ENCODE results near the gene CARD11. TPM values are rescaled to one million over a fixed set of nuclear protein-coding genes. Genes with fewer than 3 reads are reported as not detected.

The CARD11 gene
- polyA plus RNA-seq, 1 experiment: 1.2 TPM

- no peak for TF ChIP-seq CTCF (IDR thresholded peaks at IDR 0.05; ENCODE audit: low read depth, low read length)
- ChIA-PET POLR2A (interaction anchor here (0.7 kb wide), 1 partner anchor 157 kb away, joined by 5 read pairs; no protein-coding TSS in a partner anchor), CTCF (interaction anchor here (0.7 to 1.3 kb wide), 2 partner anchors 198 to 611 kb away, joined by 3 to 6 read pairs; no protein-coding TSS in a partner anchor)
- DNase-seq (ENCODE audit: low read depth, low spot score): peak; percentile 39
- Histone ChIP-seq H3K27ac (ENCODE audit: low read depth, low read length) (peak overlapping the region; percentile 52), H3K9me3 (ENCODE audit: control insufficient read depth, insufficient read depth, low read length) (no peaks in the 10 kb centered on the region), H3K27me3 (ENCODE audit: control insufficient read depth, insufficient read depth, low read length) (no peaks in the 10 kb centered on the region), H3K4me3 (ENCODE audit: low read depth, low read length) (no peak overlapping the region)
Measured at GRCh38 chr7:2956526-2957368, 86.9 kb downstream of the CARD11 start.

GRCh38 chr7:2956076-2956475 is 87.6 kb downstream of the CARD11 start:
- Histone ChIP-seq H3K27me3 (ENCODE audit: control insufficient read depth, insufficient read depth, low read length) (no peaks in the 10 kb centered on the region), H3K9me3 (ENCODE audit: control insufficient read depth, insufficient read depth, low read length) (no peaks in the 10 kb centered on the region), H3K4me3 (ENCODE audit: low read depth, low read length) (no peak overlapping the region), H3K27ac (ENCODE audit: low read depth, low read length) (no peak overlapping the region)
- TF ChIP-seq CTCF (IDR thresholded peaks at IDR 0.05; ENCODE audit: low read depth, low read length): no peak
- ChIA-PET CTCF (interaction anchor here (1.3 kb wide), 1 partner anchor 199 kb away, joined by 3 read pairs; no protein-coding TSS in a partner anchor), POLR2A (no interaction called here)
- no peak for DNase-seq (ENCODE audit: low read depth, low spot score)

- no peaks in the 10 kb centered on the region for H3K9me3 ChIP-seq (ENCODE audit: control insufficient read depth, insufficient read depth, low read length)
- no peak overlapping the region for H3K27ac ChIP-seq (ENCODE audit: low read depth, low read length)
- POLR2A ChIA-PET: no interaction called here
- DNase-seq (ENCODE audit: low read depth, low spot score): no peak
- no peak overlapping the region for H3K4me3 ChIP-seq (ENCODE audit: low read depth, low read length)
- CTCF ChIA-PET: interaction anchor here (1.3 kb wide), 1 partner anchor 199 kb away, joined by 3 read pairs; no protein-coding TSS in a partner anchor
- no peaks in the 10 kb centered on the region for H3K27me3 ChIP-seq (ENCODE audit: control insufficient read depth, insufficient read depth, low read length)
- TF ChIP-seq CTCF (IDR thresholded peaks at IDR 0.05; ENCODE audit: low read depth, low read length): no peak
Measured at GRCh38 chr7:2955269-2955668, 88.4 kb downstream of the CARD11 start.

GRCh38 chr7:2954433-2954853 is 89.2 kb downstream of the CARD11 start:
- CTCF ChIA-PET: no interaction called here
- H3K4me3 ChIP-seq (ENCODE audit: low read depth, low read length): no peak overlapping the region
- H3K27me3 ChIP-seq (ENCODE audit: control insufficient read depth, insufficient read depth, low read length): no peaks in the 10 kb centered on the region
- H3K9me3 ChIP-seq (ENCODE audit: control insufficient read depth, insufficient read depth, low read length): no peaks in the 10 kb centered on the region
- no peak for DNase-seq (ENCODE audit: low read depth, low spot score)
- POLR2A ChIA-PET: no interaction called here
- H3K27ac ChIP-seq (ENCODE audit: low read depth, low read length): no peak overlapping the region
- no peak for TF ChIP-seq CTCF (IDR thresholded peaks at IDR 0.05; ENCODE audit: low read depth, low read length)
